ENCODE data around the gene EFNA4.

GRCh38 chr1:155110381-155110780, 46.8 kb downstream of the EFNA4 start:
- TF ChIP-seq CTCF (IDR thresholded peaks at IDR 0.05) (no peak), POLR2A (IDR thresholded peaks at IDR 0.05) (no peak), EP300 (IDR thresholded peaks at IDR 0.05) (no peak)

Data from suprapubic skin (tissue), 3 donors.